Keratinocyte (primary cell): ENCODE data around the gene RNLS.

Source experiments
- CTCF ChIP-seq, 3 experiments: IDR thresholded peaks in 1 of 3; conservative IDR thresholded peaks in 1 of 3; optimal IDR thresholded peaks in 1 of 3; 2 replicates in 2 of 3; 3 replicates in 1 of 3; pipeline versions ENCODE3 to v1.5.1; 2011; ENCODE audit warnings: low read length in 3 of 3, mild to moderate bottlenecking in 3 of 3, moderate library complexity in 2 of 3, control low read depth in 1 of 3, inconsistent platforms in 1 of 3; ENCODE audit not compliant: insufficient read depth in 2 of 3; ENCODE audit errors: extremely low read depth in 1 of 3
- EZH2 ChIP-seq: IDR thresholded peaks from one replicate; pipeline ENCODE4 v1.6.1; 2012; ENCODE audit warnings: inconsistent platforms, mild to moderate bottlenecking, low read length, moderate library complexity

DNA sequence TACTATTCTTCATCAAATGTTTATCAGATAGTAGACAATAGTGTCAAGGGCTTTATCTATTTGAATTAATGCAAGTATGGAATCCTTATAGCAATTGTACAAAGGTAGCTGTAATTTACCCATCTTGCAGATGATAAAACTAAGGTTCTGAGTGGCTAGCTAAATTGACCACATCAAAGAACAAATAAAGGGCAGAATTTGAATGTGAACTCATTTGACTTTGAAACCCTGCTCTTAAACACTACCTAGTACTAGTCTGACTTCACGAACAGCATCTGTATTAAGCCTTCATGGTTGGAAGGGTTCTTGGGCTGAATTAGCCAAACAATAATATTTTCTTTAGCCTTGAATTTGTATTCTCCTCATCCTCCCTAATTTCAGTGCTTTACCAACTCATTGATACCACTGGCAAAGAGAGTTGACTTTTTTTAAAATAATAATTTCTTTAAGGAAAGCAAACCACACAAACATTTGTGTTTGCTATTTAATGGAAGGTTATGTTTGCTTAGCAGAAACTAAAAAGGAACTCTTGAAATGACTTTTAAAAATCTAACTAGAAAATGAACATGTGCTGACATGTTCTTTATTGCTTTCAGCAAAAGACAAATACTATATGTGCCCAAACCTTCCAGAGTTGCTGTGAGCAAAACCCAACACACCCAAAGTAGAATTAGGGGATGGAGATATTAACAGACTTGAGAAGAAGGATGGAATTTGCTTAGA lies 322.6 kb downstream of the RNLS start:
- TF ChIP-seq CTCF (optimal IDR thresholded peaks at IDR 0.05 in 1 of 3, IDR thresholded peaks at IDR 0.05 in 1 of 3, conservative IDR thresholded peaks at IDR 0.05 in 1 of 3; ENCODE audit: extremely low read depth in 1 of 3, insufficient read depth in 2 of 3, low read length in 3 of 3) (no peak), EZH2 (no peak)
